Astrocyte (in vitro differentiated cells and primary cell): Measurements from ENCODE around the gene AQP5. TPM values are rescaled to one million over a fixed set of nuclear protein-coding genes. Genes with fewer than 3 reads are reported as not detected.

Experiments used
- DNase-seq: peaks from one replicate; pipeline ENCODE4 v3.0.0-alpha.2; 2010; ENCODE audit warnings: low read depth
- FAIRE-seq: peaks from 2 replicates; lab custom pipeline; 2011; peaks lifted over from hg19 to GRCh38; lab: Jason Lieb, UNC
- H2AFZ ChIP-seq: 2 replicates; pipeline ENCODE4 v1.6.0; 2012; ENCODE audit warnings: low read depth, low read length, inconsistent platforms
- H3K27ac ChIP-seq: 2 replicates; pipeline ENCODE4 v1.5.1; 2011; ENCODE audit warnings: low read depth, low read length, inconsistent platforms
- H3K27me3 ChIP-seq: 2 replicates; pipeline ENCODE4 v1.6.0; 2011; ENCODE audit warnings: low read length, inconsistent platforms; ENCODE audit not compliant: insufficient read depth
- H3K36me3 ChIP-seq: 2 replicates; pipeline ENCODE4 v1.5.1; 2011; ENCODE audit warnings: low read length, inconsistent platforms; ENCODE audit not compliant: insufficient read depth
- H3K4me1 ChIP-seq: 2 replicates; pipeline ENCODE4 v1.5.1; 2011; ENCODE audit warnings: low read length, inconsistent platforms; ENCODE audit not compliant: insufficient read depth
- H3K4me2 ChIP-seq: 2 replicates; pipeline ENCODE4 v1.6.0; 2012; ENCODE audit warnings: low read length, inconsistent platforms
- H3K4me3 ChIP-seq: 2 replicates; pipeline ENCODE4 v1.5.1; 2011; ENCODE audit warnings: low read depth, mild to moderate bottlenecking, low read length, inconsistent platforms; ENCODE audit not compliant: insufficient read depth
- H3K79me2 ChIP-seq: 2 replicates; pipeline ENCODE4 v1.6.0; 2012; ENCODE audit warnings: mild to moderate bottlenecking, low read length, inconsistent platforms; ENCODE audit not compliant: insufficient read depth
- H3K9ac ChIP-seq: 2 replicates; pipeline ENCODE4 v1.6.0; 2012; ENCODE audit warnings: mild to moderate bottlenecking, low read length, inconsistent platforms
- H3K9me3 ChIP-seq: 2 replicates; pipeline ENCODE4 v1.5.1; 2012; ENCODE audit warnings: low read depth, mild to moderate bottlenecking, low read length, inconsistent platforms; ENCODE audit not compliant: insufficient read depth
- H4K20me1 ChIP-seq: 2 replicates; pipeline ENCODE4 v1.6.0; 2012; ENCODE audit warnings: low read length, inconsistent platforms; ENCODE audit not compliant: insufficient read depth
- H3K27ac Mint-ChIP-seq: one replicate; pipeline ENCODE4 v1.8.0; 2021; ENCODE audit warnings: mild to moderate bottlenecking, mixed read lengths; ENCODE audit not compliant: unreplicated experiment
- H3K27me3 Mint-ChIP-seq: one replicate; pipeline ENCODE4 v1.8.0; 2021; ENCODE audit warnings: low read depth, mixed read lengths; ENCODE audit not compliant: unreplicated experiment
- H3K36me3 Mint-ChIP-seq: one replicate; pipeline ENCODE4 v1.8.0; 2021; ENCODE audit warnings: low read depth, mixed read lengths; ENCODE audit not compliant: unreplicated experiment
- H3K4me1 Mint-ChIP-seq: one replicate; pipeline ENCODE4 v1.8.0; 2021; ENCODE audit warnings: low read depth, mixed read lengths; ENCODE audit not compliant: unreplicated experiment
- H3K4me3 Mint-ChIP-seq: one replicate; pipeline ENCODE4 v1.8.0; 2021; ENCODE audit warnings: mild to moderate bottlenecking, moderate library complexity, mixed read lengths; ENCODE audit not compliant: unreplicated experiment
- H3K9me3 Mint-ChIP-seq: one replicate; pipeline ENCODE4 v1.8.0; 2021; ENCODE audit warnings: mild to moderate bottlenecking, mixed read lengths; ENCODE audit not compliant: unreplicated experiment
- CTCF ChIP-seq: IDR thresholded peaks from 2 replicates; pipeline ENCODE4 v1.5.1; 2011; ENCODE audit warnings: low read depth, mild to moderate bottlenecking, inconsistent platforms, low read length, moderate library complexity; ENCODE audit not compliant: insufficient read depth
- EZH2 ChIP-seq: IDR thresholded peaks from 2 replicates; pipeline ENCODE4 v1.6.1; 2012; ENCODE audit warnings: mild to moderate bottlenecking, low read length, inconsistent platforms; ENCODE audit not compliant: insufficient read depth
- total RNA-seq: library from RNA; stranded (reverse); gene quantifications from 2 replicates; pipeline ENCODE4 v1.2.1, GENCODE V29; 2021

Gene AQP5
- total RNA-seq, 1 donor from 2014 or later = not detected

- no peaks in the 10 kb centered on the region for H3K9me3 ChIP-seq
- no peak overlapping the region for H3K9ac ChIP-seq
- Mint-ChIP-seq H3K36me3 (no peaks in the 10 kb centered on the region), H3K9me3 (no peaks in the 10 kb centered on the region), H3K4me3 (no peak overlapping the region), H3K27ac (peak overlapping the region; percentile 75), H3K27me3 (peaks cover 9% of the 10 kb centered on the region), H3K4me1 (peaks cover 19% of the 10 kb centered on the region)
- no peak overlapping the region for H3K27ac ChIP-seq
- peak; percentile 9 for FAIRE-seq
- no peak for TF ChIP-seq CTCF
- TF ChIP-seq EZH2 = no peak
- no peaks in the 10 kb centered on the region for H3K4me1 ChIP-seq
- H2AFZ ChIP-seq = no peak overlapping the region
- DNase-seq = peak; percentile 68
- H3K79me2 ChIP-seq = no peaks in the 10 kb centered on the region
- no peaks in the 10 kb centered on the region for H4K20me1 ChIP-seq
- H3K4me2 ChIP-seq = no peak overlapping the region
- no peak overlapping the region for H3K4me3 ChIP-seq
- H3K36me3 ChIP-seq = no peaks in the 10 kb centered on the region
- no peaks in the 10 kb centered on the region for H3K27me3 ChIP-seq
Measured at GRCh38 chr12:49930515-49931288, 31.0 kb upstream of the AQP5 start.

- Mint-ChIP-seq H3K27ac (no peak overlapping the region), H3K4me1 (peaks cover 15% of the 10 kb centered on the region), H3K9me3 (no peaks in the 10 kb centered on the region), H3K27me3 (peaks cover 9% of the 10 kb centered on the region), H3K36me3 (no peaks in the 10 kb centered on the region), H3K4me3 (no peak overlapping the region)
- TF ChIP-seq EZH2 (no peak), CTCF (no peak)
- H2AFZ ChIP-seq = no peak overlapping the region
- no peak overlapping the region for H3K4me2 ChIP-seq
- H3K36me3 ChIP-seq = no peaks in the 10 kb centered on the region
- H3K9me3 ChIP-seq = no peaks in the 10 kb centered on the region
- H3K27ac ChIP-seq = no peak overlapping the region
- FAIRE-seq (no peak), DNase-seq (no peak)
- no peaks in the 10 kb centered on the region for H3K4me1 ChIP-seq
- H3K27me3 ChIP-seq = no peaks in the 10 kb centered on the region
- H3K9ac ChIP-seq = no peak overlapping the region
- no peaks in the 10 kb centered on the region for H3K79me2 ChIP-seq
- H3K4me3 ChIP-seq = no peak overlapping the region
- no peaks in the 10 kb centered on the region for H4K20me1 ChIP-seq
Measured at GRCh38 chr12:49932023-49932422, 29.6 kb upstream of the AQP5 start.

- no peak overlapping the region for H3K4me3 Mint-ChIP-seq
- peaks cover 15% of the 10 kb centered on the region for H3K4me1 Mint-ChIP-seq
- H3K4me1 ChIP-seq = no peaks in the 10 kb centered on the region
- H2AFZ ChIP-seq = no peak overlapping the region
- FAIRE-seq = no peak
- no peak overlapping the region for H3K27ac Mint-ChIP-seq
- no peak for DNase-seq
- no peaks in the 10 kb centered on the region for H3K36me3 Mint-ChIP-seq
- no peak overlapping the region for H3K27ac ChIP-seq
- H3K79me2 ChIP-seq = no peaks in the 10 kb centered on the region
- TF ChIP-seq EZH2 = no peak
- no peak for TF ChIP-seq CTCF
- no peak overlapping the region for H3K4me3 ChIP-seq
- no peaks in the 10 kb centered on the region for H3K27me3 ChIP-seq
- H4K20me1 ChIP-seq = no peaks in the 10 kb centered on the region
- H3K27me3 Mint-ChIP-seq = peaks cover 9% of the 10 kb centered on the region
- no peaks in the 10 kb centered on the region for H3K9me3 ChIP-seq
- no peaks in the 10 kb centered on the region for H3K9me3 Mint-ChIP-seq
- H3K4me2 ChIP-seq = no peak overlapping the region
- H3K36me3 ChIP-seq = no peaks in the 10 kb centered on the region
- H3K9ac ChIP-seq = no peak overlapping the region
Measured at GRCh38 chr12:49932533-49933130, 29.0 kb upstream of the AQP5 start.
